Measurements from ENCODE around the gene RAVER1. TPM values are rescaled to one million over a fixed set of nuclear protein-coding genes. Genes with fewer than 3 reads are reported as not detected.

The RAVER1 gene
- total and polyA plus RNA-seq, 2 of the 8 experiments (the other 6 are each of a cell fraction or from before 2014, with no cell fraction given), result 5.7 to 70.5 TPM

DNA sequence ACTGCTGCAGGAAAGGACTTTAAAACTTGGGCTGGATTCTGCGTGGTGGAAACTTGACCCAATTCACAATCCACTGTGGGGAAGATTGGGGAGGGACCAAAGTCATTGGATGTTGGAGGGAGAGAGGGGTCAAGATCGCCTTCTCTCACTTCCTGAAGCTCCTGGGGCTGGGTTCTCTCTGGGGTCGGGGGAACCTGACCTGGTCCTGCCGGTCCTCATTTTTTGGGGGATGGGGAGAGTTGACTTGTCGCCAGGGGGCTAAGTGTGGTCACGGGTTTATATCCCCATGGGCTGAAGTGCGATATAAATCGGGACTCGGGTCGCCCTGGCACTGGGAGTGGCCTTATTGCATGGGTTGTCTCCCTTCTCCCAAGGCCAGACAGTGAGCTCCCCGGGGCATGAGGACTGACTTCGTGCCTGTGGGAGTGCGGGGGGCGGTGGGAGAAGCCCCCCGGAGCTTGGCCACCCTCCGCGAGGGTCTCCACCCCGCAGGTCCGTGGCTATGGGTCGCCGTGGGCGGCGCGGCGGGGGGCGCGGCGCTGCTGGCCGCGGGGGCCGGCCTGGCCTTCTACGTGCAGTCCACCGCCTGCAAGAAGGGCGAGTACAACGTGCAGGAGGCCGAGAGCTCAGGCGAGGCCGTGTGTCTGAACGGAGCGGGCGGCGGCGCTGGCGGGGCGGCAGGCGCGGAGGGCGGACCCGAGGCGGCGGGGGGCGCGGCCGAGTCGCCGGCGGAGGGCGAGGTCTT, 37.3 kb downstream of the RAVER1 start:
- 0 out of 2 replicates have a peak overlapping the region, but pooled peaks have one; percentile 30 for H2AFZ ChIP-seq (ENCODE audit: low read length)
- no peaks in the 10 kb centered on the region for H3K36me3 ChIP-seq (ENCODE audit: control insufficient read depth in 2 of 4, insufficient read depth in 4 of 4, low read length in 3 of 4)
- H3K27me3 ChIP-seq (replicated peaks in 1 of 4; ENCODE audit: control insufficient read depth in 3 of 4, extremely low read depth in 1 of 4, insufficient read depth in 3 of 4, low read length in 3 of 4), result peaks cover 35 to 62% (median 57%) of the 10 kb centered on the region in 4 experiments
- no peak overlapping the region for H3K56ac ChIP-seq (replicated peaks; ENCODE audit: insufficient read length, low read depth, low read length)
- DNase-seq (ENCODE audit: low read depth in 1 of 2, low spot score in 2 of 2) (peak in 1 of 2 experiments; percentile 75), FAIRE-seq (no peak)
- H4K8ac ChIP-seq (ENCODE audit: extremely low read depth, insufficient read depth, low read length), result peak overlapping the region; percentile 29; the same call in 1 of the 2 replicates
- H3K9ac ChIP-seq (replicated peaks in 1 of 4; ENCODE audit: extremely low read depth in 1 of 4, low read depth in 3 of 4, low read length in 3 of 4), result no peak overlapping the region
- H2BK5ac ChIP-seq (ENCODE audit: low read depth, low read length), result no peak overlapping the region
- no peak overlapping the region for H3K14ac ChIP-seq (ENCODE audit: insufficient read length)
- H3K79me2 ChIP-seq (ENCODE audit: control insufficient read depth in 1 of 2, insufficient read depth in 2 of 2, low read length in 2 of 2), result no peaks in the 10 kb centered on the region
- H3K4me1 ChIP-seq (replicated peaks in 1 of 4; ENCODE audit: control insufficient read depth in 3 of 4, insufficient read depth in 4 of 4, low read length in 3 of 4), result peaks cover 0 to 28% (median 13%) of the 10 kb centered on the region in 4 experiments; a peak in 6 of 7 replicates
- H4K20me1 ChIP-seq (replicated peaks in 1 of 2; ENCODE audit: control insufficient read depth in 1 of 2, insufficient read depth in 2 of 2, low read length in 2 of 2), result peaks cover 0 to 20% of the 10 kb centered on the region in 2 experiments
- no peaks in the 10 kb centered on the region for H3K79me1 ChIP-seq (ENCODE audit: low read depth, low read length)
- peak overlapping the region; percentile 19 to 59 (median 40) for H3K4me3 ChIP-seq (ENCODE audit: extremely low read depth in 1 of 4, insufficient read depth in 2 of 4, low read depth in 3 of 4, low read length in 4 of 4)
- H3K23me2 ChIP-seq (ENCODE audit: low read depth, low read length), result peaks cover 18% of the 10 kb centered on the region; the same call in 1 of the 2 replicates
- no peak overlapping the region for H4K91ac ChIP-seq (replicated peaks; ENCODE audit: insufficient read length, low read length)
- WGBS, 2 experiments (ENCODE audit: extremely low coverage in 1 of 2, insufficient coverage in 1 of 2, insufficient read length in 1 of 2, insufficient replicate concordance in 2 of 2, low coverage in 1 of 2, low lambda C conversion rate in 2 of 2, missing lambda C conversion rate in 1 of 2), result 3% methylated on average over 34 of the region's 58 CpGs; no CpG with 5 or more reads in 1 of the 2 experiments
- H2BK20ac ChIP-seq (ENCODE audit: low read length), result no peak overlapping the region
- H3K4ac ChIP-seq (replicated peaks; ENCODE audit: insufficient read length, low read depth, low read length), result no peak overlapping the region
- no peak overlapping the region for H2BK15ac ChIP-seq (ENCODE audit: low read length)
- no peak overlapping the region; the same call in 1 of the 2 replicates for H3K18ac ChIP-seq (ENCODE audit: extremely low read depth, low read length)
- H3K4me2 ChIP-seq (ENCODE audit: insufficient read depth in 1 of 2, low read depth in 2 of 2, low read length in 2 of 2), result peak overlapping the region; percentile 84 to 88
- H3K9me3 ChIP-seq (ENCODE audit: insufficient read depth in 2 of 2, low read depth in 1 of 2, low read length in 1 of 2), result no peaks in the 10 kb centered on the region
- H4K5ac ChIP-seq (ENCODE audit: insufficient read length, low read depth, low read length), result no peak overlapping the region
- no peak overlapping the region for H2BK12ac ChIP-seq (ENCODE audit: low read depth, low read length)
- H2BK120ac ChIP-seq (replicated peaks; ENCODE audit: low read depth, low read length), result no peak overlapping the region
- H3K23ac ChIP-seq (ENCODE audit: insufficient read length), result no peak overlapping the region
- ChIA-PET CTCF (ENCODE audit: partially characterized antibody) (interaction anchor here (0.7 to 2.2 kb wide), 12 partner anchors 11 to 125 kb away, joined by 3 to 15 read pairs (median 4); partner anchors contain the start of gene ICAM1), POLR2A (ENCODE audit: partially characterized antibody) (interaction anchor here (1.0 to 1.9 kb wide), 7 partner anchors 9 to 35 kb away, joined by 3 to 8 read pairs (median 5); partner anchors contain the start of genes FDX2, ICAM1 and ICAM4)
- no peak overlapping the region for H2AK5ac ChIP-seq (ENCODE audit: low read depth, low read length)
- no peak overlapping the region for H3K27ac ChIP-seq (ENCODE audit: low read depth, low read length)
- TF ChIP-seq KDM4A (IDR thresholded peaks at IDR 0.05; ENCODE audit: low read depth, low read length, severe bottlenecking) (peak; percentile 86), SP4 (IDR thresholded peaks at IDR 0.05; ENCODE audit: low read length) (no peak), SIN3A (conservative IDR thresholded peaks at IDR 0.05 in 1 of 2, IDR thresholded peaks at IDR 0.05 in 1 of 2; ENCODE audit: low read depth in 1 of 2, low read length in 2 of 2) (no peak), CHD1 (IDR thresholded peaks at IDR 0.05; ENCODE audit: low read depth, low read length) (no peak), ASH2L (IDR thresholded peaks at IDR 0.05; ENCODE audit: low read length) (no peak), NRF1 (IDR thresholded peaks at IDR 0.05; ENCODE audit: low read depth, low read length) (no peak), SIRT6 (IDR thresholded peaks at IDR 0.05; ENCODE audit: low read length) (no peak), RAD21 (IDR thresholded peaks at IDR 0.05 in 1 of 2, conservative IDR thresholded peaks at IDR 0.05 in 1 of 2; ENCODE audit: low read depth in 2 of 2, low read length in 2 of 2) (no peak)
- TF ChIP-seq, protein P1, sequence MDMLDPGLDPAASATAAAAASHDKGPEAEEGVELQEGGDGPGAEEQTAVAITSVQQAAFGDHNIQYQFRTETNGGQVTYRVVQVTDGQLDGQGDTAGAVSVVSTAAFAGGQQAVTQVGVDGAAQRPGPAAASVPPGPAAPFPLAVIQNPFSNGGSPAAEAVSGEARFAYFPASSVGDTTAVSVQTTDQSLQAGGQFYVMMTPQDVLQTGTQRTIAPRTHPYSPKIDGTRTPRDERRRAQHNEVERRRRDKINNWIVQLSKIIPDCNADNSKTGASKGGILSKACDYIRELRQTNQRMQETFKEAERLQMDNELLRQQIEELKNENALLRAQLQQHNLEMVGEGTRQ (IDR thresholded peaks at IDR 0.05; ENCODE audit: low read length), result no peak

Measured in H1 (cell line).